EL (cell line): Measurements from ENCODE around the gene IFT52.
"Not testable (repeated sequence)": the region's sequence is repeated elsewhere in the genome, so short reads cannot be mapped to it uniquely, and the experiment has no call there.

Source experiments
- DNase-seq: peaks from one replicate; pipeline ENCODE4 v3.0.0-alpha.2; 2016

The IFT52 gene

GRCh38 chr20:43568706-43569105 lies 22.0 kb upstream of the IFT52 start:
- DNase-seq = no peak

GRCh38 chr20:43569282-43569681 lies 21.5 kb upstream of the IFT52 start:
- no peak for DNase-seq

GRCh38 chr20:43570496-43570895 lies 20.2 kb upstream of the IFT52 start:
- DNase-seq = no peak

- DNase-seq = no peak
Measured at GRCh38 chr20:43571310-43571709, 19.4 kb upstream of the IFT52 start.

- no peak for DNase-seq
Measured at GRCh38 chr20:43571771-43572170, 19.0 kb upstream of the IFT52 start.

GRCh38 chr20:43572891-43573290 lies 17.8 kb upstream of the IFT52 start:
- DNase-seq = no peak

- DNase-seq = no peak
Measured at GRCh38 chr20:43576108-43576507, 14.6 kb upstream of the IFT52 start.

GRCh38 chr20:43579861-43580793 lies 10.6 kb upstream of the IFT52 start:
- no peak for DNase-seq

GRCh38 chr20:43583133-43583864 lies 7.4 kb upstream of the IFT52 start:
- no peak for DNase-seq

- DNase-seq = peak; percentile 97
Measured at GRCh38 chr20:43583982-43584432, 6.7 kb upstream of the IFT52 start.

GRCh38 chr20:43584448-43585136 lies 6.1 kb upstream of the IFT52 start:
- peak; percentile 87 for DNase-seq

GRCh38 chr20:43586641-43587040 lies 4.1 kb upstream of the IFT52 start:
- DNase-seq = no peak

GRCh38 chr20:43588526-43588925 lies 2.2 kb upstream of the IFT52 start:
- not testable (repeated sequence) for DNase-seq

- no peak for DNase-seq
Measured at GRCh38 chr20:43590036-43590391, 723 bp upstream of the IFT52 start.

GRCh38 chr20:43601960-43602359 lies 11.2 kb downstream of the IFT52 start:
- not testable (repeated sequence) for DNase-seq

- no peak for DNase-seq
Measured at GRCh38 chr20:43603124-43603523, 12.4 kb downstream of the IFT52 start.

- no peak for DNase-seq
Measured at GRCh38 chr20:43605715-43606114, 15.0 kb downstream of the IFT52 start.

- DNase-seq = not testable (repeated sequence)
Measured at GRCh38 chr20:43607278-43607677, 16.5 kb downstream of the IFT52 start.

- DNase-seq = no peak
Measured at GRCh38 chr20:43631598-43631997, 40.9 kb downstream of the IFT52 start.

GRCh38 chr20:43636429-43636828 lies 45.7 kb downstream of the IFT52 start:
- no peak for DNase-seq

GRCh38 chr20:43642548-43642947 lies 51.8 kb downstream of the IFT52 start:
- no peak for DNase-seq

GRCh38 chr20:43650997-43651525 lies 60.3 kb downstream of the IFT52 start:
- no peak for DNase-seq

- not testable (repeated sequence) for DNase-seq
Measured at GRCh38 chr20:43651650-43652184, 61.0 kb downstream of the IFT52 start.
